ENCODE results near the gene ARHGAP42. TPM values are rescaled to one million over a fixed set of nuclear protein-coding genes. Genes with fewer than 3 reads are reported as not detected.

ARHGAP42 gene
- total RNA-seq, 1 experiment from 2014 or later: 39.1 TPM

- H3K36me3 Mint-ChIP-seq (ENCODE audit: insufficient read depth in 1 of 3, low read depth in 3 of 3): peaks cover 16 to 39% (median 37%) of the 10 kb centered on the region in 3 experiments; a peak in 6 of 7 replicates
Measured at GRCh38 chr11:100961633-100962032, 274.5 kb downstream of the ARHGAP42 start.

More at GRCh38 chr11:100961633-100962032, 274.5 kb downstream of the ARHGAP42 start:
- Mint-ChIP-seq H3K4me1 (peaks cover 10 to 11% of the 10 kb centered on the region in 2 experiments), H3K27me3 (ENCODE audit: low read depth) (no peaks in the 10 kb centered on the region), H3K4me3 (no peak overlapping the region), H3K27ac (no peak overlapping the region), H3K9me3 (no peaks in the 10 kb centered on the region)
- Histone ChIP-seq H3K4me2 (ENCODE audit: insufficient read depth, insufficient read length, low read length) (no peak overlapping the region), H2BK20ac (ENCODE audit: low read depth, low read length, poor library complexity, severe bottlenecking) (no peak overlapping the region), H4K91ac (ENCODE audit: insufficient read length, low read depth, low read length) (no peak overlapping the region), H3K9me3 (ENCODE audit: control insufficient read depth, low read depth, low read length) (no peaks in the 10 kb centered on the region), H3T11ph (ENCODE audit: low read length) (no peak overlapping the region), H3K23ac (ENCODE audit: insufficient read length, low read depth, low read length) (no peak overlapping the region), H2BK5ac (ENCODE audit: insufficient read length, low read length) (no peak overlapping the region), H3K23me2 (ENCODE audit: insufficient read length, low read depth, low read length, poor library complexity, severe bottlenecking) (no peaks in the 10 kb centered on the region), H3K18ac (ENCODE audit: insufficient read length, low read depth, low read length) (no peak overlapping the region), H4K8ac (replicated peaks; ENCODE audit: insufficient read length, low read depth, low read length) (no peak overlapping the region), H3K14ac (ENCODE audit: insufficient read depth, low read length) (no peak overlapping the region), H2BK15ac (ENCODE audit: low read depth, low read length) (no peak overlapping the region), H2AFZ (ENCODE audit: low read length) (no peak overlapping the region), H3K9ac (ENCODE audit: extremely low read depth, insufficient read length, low read length) (no peak overlapping the region), H3K27ac (ENCODE audit: insufficient read length, low read depth, low read length) (no peak overlapping the region), H3K4ac (ENCODE audit: low read depth, low read length) (no peak overlapping the region), H3K79me1 (ENCODE audit: insufficient read depth, low read depth, low read length, poor library complexity, severe bottlenecking) (no peaks in the 10 kb centered on the region), H2AK5ac (ENCODE audit: insufficient read length, low read length) (no peak overlapping the region), H4K5ac (ENCODE audit: insufficient read length, low read depth, low read length) (no peak overlapping the region), H4K20me1 (ENCODE audit: control insufficient read depth, insufficient read depth, insufficient read length) (no peaks in the 10 kb centered on the region), H3K79me2 (ENCODE audit: insufficient read depth, low read length) (no peaks in the 10 kb centered on the region), H3K4me1 (ENCODE audit: insufficient read depth, low read length) (no peaks in the 10 kb centered on the region), H3K27me3 (ENCODE audit: insufficient read depth, low read length) (no peaks in the 10 kb centered on the region), H2BK120ac (ENCODE audit: low read depth, low read length, poor library complexity, severe bottlenecking) (no peak overlapping the region), H2BK12ac (ENCODE audit: insufficient read length, low read depth, low read length) (no peak overlapping the region), H3K56ac (ENCODE audit: insufficient read length, low read depth, low read length) (no peak overlapping the region)
- TF ChIP-seq CTCF (conservative IDR thresholded peaks at IDR 0.05): no peak
- no peak for DNase-seq
- WGBS (ENCODE audit: extremely low coverage, insufficient read length, low lambda C conversion rate): no CpG with 5 or more reads among the region's 2 CpGs

Measured in H9 (cell line).